NAMALWA (cell line): ENCODE results near the gene MCFD2.
"Not testable (repeated sequence)": the region's sequence is repeated elsewhere in the genome, so short reads cannot be mapped to it uniquely, and the experiment has no call there.

Experiments used
- DNase-seq: peaks from one replicate; pipeline ENCODE4 v3.0.0-alpha.2; 2015; ENCODE audit warnings: low spot score

The MCFD2 gene

GRCh38 chr2:46902465-46902864, 13.1 kb downstream of the MCFD2 start:
- no peak for DNase-seq

GRCh38 chr2:46901611-46902010, 14.0 kb downstream of the MCFD2 start:
- no peak for DNase-seq

GRCh38 chr2:46900381-46900780, 15.2 kb downstream of the MCFD2 start:
- DNase-seq: no peak

- DNase-seq: no peak
Observed at GRCh38 chr2:46899053-46899452, 16.6 kb downstream of the MCFD2 start.

GRCh38 chr2:46898024-46898423, 17.6 kb downstream of the MCFD2 start:
- no peak for DNase-seq

- no peak for DNase-seq
Observed at GRCh38 chr2:46893269-46893939, 22.2 kb downstream of the MCFD2 start.

- DNase-seq: no peak
Observed at GRCh38 chr2:46891956-46892553, 23.6 kb downstream of the MCFD2 start.

- DNase-seq: no peak
Observed at GRCh38 chr2:46888421-46888952, 27.1 kb downstream of the MCFD2 start.

GRCh38 chr2:46887028-46887885, 28.3 kb downstream of the MCFD2 start:
- no peak for DNase-seq

- DNase-seq: no peak
Observed at GRCh38 chr2:46886268-46887027, 29.2 kb downstream of the MCFD2 start.

GRCh38 chr2:46885376-46885775, 30.2 kb downstream of the MCFD2 start:
- DNase-seq: no peak

GRCh38 chr2:46879511-46879910, 36.1 kb downstream of the MCFD2 start:
- no peak for DNase-seq

GRCh38 chr2:46878886-46879285, 36.7 kb downstream of the MCFD2 start:
- no peak for DNase-seq

- DNase-seq: no peak
Observed at GRCh38 chr2:46878240-46878877, 37.2 kb downstream of the MCFD2 start.

- no peak for DNase-seq
Observed at GRCh38 chr2:46877619-46878113, 37.9 kb downstream of the MCFD2 start.

GRCh38 chr2:46876741-46877384, 38.7 kb downstream of the MCFD2 start:
- peak; percentile 59 for DNase-seq

GRCh38 chr2:46875962-46876689, 39.5 kb downstream of the MCFD2 start:
- not testable (repeated sequence) for DNase-seq

- no peak for DNase-seq
Observed at GRCh38 chr2:46875226-46875899, 40.2 kb downstream of the MCFD2 start.

GRCh38 chr2:46874236-46874929, 41.2 kb downstream of the MCFD2 start:
- no peak for DNase-seq
